GM12878 (cell line): Measurements from ENCODE around the gene SLC25A42. TPM values are rescaled to one million over a fixed set of nuclear protein-coding genes. Genes with fewer than 3 reads are reported as not detected.

Experiments used
- ATF7 ChIP-seq: fragments of 450-650 bp; IDR thresholded peaks from 2 replicates; pipeline ENCODE4 v1.6.1; 2016; ENCODE audit warnings: low read depth, mild to moderate bottlenecking
- CREM ChIP-seq: IDR thresholded peaks from 2 replicates; pipeline ENCODE4 v1.6.1; 2014; ENCODE audit warnings: antibody characterized with exemption, low read depth
- DPF2 ChIP-seq: fragments of 450-650 bp; IDR thresholded peaks from 2 replicates; pipeline ENCODE4 v1.6.1; 2017; ENCODE audit warnings: mild to moderate bottlenecking
- EZH2 ChIP-seq: IDR thresholded peaks from 2 replicates; pipeline ENCODE4 v1.6.1; 2012; ENCODE audit warnings: low read depth, mild to moderate bottlenecking, control low read depth, inconsistent platforms, low read length, borderline replicate concordance; ENCODE audit not compliant: control insufficient read depth
- GATAD2B ChIP-seq: fragments of 450-650 bp; conservative IDR thresholded peaks from 2 replicates; pipeline ENCODE4 v1.6.1; 2017; ENCODE audit warnings: low read depth, mild to moderate bottlenecking, moderate library complexity
- JUNB ChIP-seq: IDR thresholded peaks from 2 replicates; pipeline ENCODE4 v1.6.1; 2016; ENCODE audit warnings: antibody characterized with exemption, mild to moderate bottlenecking
- KDM1A ChIP-seq: fragments of 200-600 bp; sonication (generic); IDR thresholded peaks from 2 replicates; pipeline ENCODE4 v1.6.1; 2016; ENCODE audit warnings: borderline replicate concordance
- MEF2A ChIP-seq: IDR thresholded peaks from 2 replicates; pipeline ENCODE4 v1.6.1; 2011; ENCODE audit warnings: low read depth, mild to moderate bottlenecking, low read length, moderate library complexity; ENCODE audit not compliant: insufficient read depth
- NR2F1 ChIP-seq: fragments of 450-650 bp; conservative IDR thresholded peaks from 2 replicates; pipeline ENCODE4 v1.6.1; 2017; ENCODE audit warnings: mild to moderate bottlenecking
- POLR2AphosphoS5 ChIP-seq: IDR thresholded peaks from 2 replicates; pipeline ENCODE4 v1.6.1; 2011; ENCODE audit warnings: mild to moderate bottlenecking, low read length, inconsistent platforms
- SMARCA5 ChIP-seq: fragments of 450-650 bp; IDR thresholded peaks from 2 replicates; pipeline ENCODE4 v1.6.1; 2017; ENCODE audit warnings: mild to moderate bottlenecking
- SUPT20H ChIP-seq: IDR thresholded peaks from 2 replicates; pipeline ENCODE4 v1.6.1; 2011; ENCODE audit warnings: low read depth, mild to moderate bottlenecking, low read length, moderate library complexity, borderline replicate concordance; ENCODE audit not compliant: control insufficient read depth
- WRNIP1 ChIP-seq: IDR thresholded peaks from 2 replicates; pipeline ENCODE4 v1.6.1; 2011; ENCODE audit warnings: low read depth, low read length, improper control_type of control experiment, borderline replicate concordance
- ZNF384 ChIP-seq: IDR thresholded peaks from 2 replicates; pipeline ENCODE4 v1.6.1; 2012; ENCODE audit warnings: low read depth, mild to moderate bottlenecking, low read length, improper control_type of control experiment, borderline replicate concordance
- ZZZ3 ChIP-seq: IDR thresholded peaks from 2 replicates; pipeline ENCODE4 v1.6.1; 2011; ENCODE audit warnings: low read depth; ENCODE audit not compliant: control insufficient read depth, insufficient read length
- polyA plus RNA-seq, 11 experiments: library from polyadenylated mRNA; depleted of rRNA in 4 of 11; unstranded in 6 of 11; stranded (reverse) in 5 of 11; fragments of >200 nt; fragmentation: Nextera tagmentation in 4 of 11; fragmentation: Illumina TruSeq in 1 of 11; extraction: Ambion mirVana in 4 of 11; extraction: Trizol in 1 of 11; gene quantifications; 1 replicate in 1 of 11; 2 replicates in 10 of 11; pipeline versions ENCODE4 v1.2.1 to v1.2.3, GENCODE V29; 2011 to 2016; ENCODE audit warnings: inconsistent platforms in 2 of 11, missing spikeins in 2 of 11, low read depth in 1 of 11
- total RNA-seq, 4 experiments: library from RNA; depleted of rRNA in 3 of 4; stranded (reverse); fragments of >200 nt in 3 of 4; fragmentation: Illumina TruSeq in 1 of 4; extraction: Trizol in 1 of 4; gene quantifications; 2 replicates each; pipeline versions ENCODE4 v1.2.1 to v1.2.3, GENCODE V29; 2013 to 2021
- TF ChIP-seq, protein P1 (sequence below): fragments of 450-650 bp; conservative IDR thresholded peaks from 2 replicates; pipeline ENCODE4 v1.6.1; 2017; ENCODE audit warnings: mild to moderate bottlenecking, moderate library complexity
- TF ChIP-seq, protein P2 (sequence below): IDR thresholded peaks from 2 replicates; pipeline ENCODE4 v1.6.1; 2012; ENCODE audit warnings: low read depth, low read length, improper control_type of control experiment
- TF ChIP-seq, protein P3 (sequence below): fragments of 450-650 bp; IDR thresholded peaks from 2 replicates; pipeline ENCODE4 v1.6.1; 2017; ENCODE audit warnings: mild to moderate bottlenecking
- TF ChIP-seq, protein P4 (sequence below): fragments of 150-350 bp; IDR thresholded peaks from 2 replicates; pipeline ENCODE4 v1.6.1; 2016; ENCODE audit warnings: low read depth, low read length
- TF ChIP-seq, protein P5 (sequence below): IDR thresholded peaks from 2 replicates; pipeline ENCODE4 v1.6.1; 2011; ENCODE audit warnings: low read depth, low read length, improper control_type of control experiment, borderline replicate concordance

The SLC25A42 gene
- total and polyA plus RNA-seq, 10 of the 15 experiments (the other 5 are each of a cell fraction or from before 2014, with no cell fraction given), result 0.24 to 19.2 (median 9.6) TPM

DNA sequence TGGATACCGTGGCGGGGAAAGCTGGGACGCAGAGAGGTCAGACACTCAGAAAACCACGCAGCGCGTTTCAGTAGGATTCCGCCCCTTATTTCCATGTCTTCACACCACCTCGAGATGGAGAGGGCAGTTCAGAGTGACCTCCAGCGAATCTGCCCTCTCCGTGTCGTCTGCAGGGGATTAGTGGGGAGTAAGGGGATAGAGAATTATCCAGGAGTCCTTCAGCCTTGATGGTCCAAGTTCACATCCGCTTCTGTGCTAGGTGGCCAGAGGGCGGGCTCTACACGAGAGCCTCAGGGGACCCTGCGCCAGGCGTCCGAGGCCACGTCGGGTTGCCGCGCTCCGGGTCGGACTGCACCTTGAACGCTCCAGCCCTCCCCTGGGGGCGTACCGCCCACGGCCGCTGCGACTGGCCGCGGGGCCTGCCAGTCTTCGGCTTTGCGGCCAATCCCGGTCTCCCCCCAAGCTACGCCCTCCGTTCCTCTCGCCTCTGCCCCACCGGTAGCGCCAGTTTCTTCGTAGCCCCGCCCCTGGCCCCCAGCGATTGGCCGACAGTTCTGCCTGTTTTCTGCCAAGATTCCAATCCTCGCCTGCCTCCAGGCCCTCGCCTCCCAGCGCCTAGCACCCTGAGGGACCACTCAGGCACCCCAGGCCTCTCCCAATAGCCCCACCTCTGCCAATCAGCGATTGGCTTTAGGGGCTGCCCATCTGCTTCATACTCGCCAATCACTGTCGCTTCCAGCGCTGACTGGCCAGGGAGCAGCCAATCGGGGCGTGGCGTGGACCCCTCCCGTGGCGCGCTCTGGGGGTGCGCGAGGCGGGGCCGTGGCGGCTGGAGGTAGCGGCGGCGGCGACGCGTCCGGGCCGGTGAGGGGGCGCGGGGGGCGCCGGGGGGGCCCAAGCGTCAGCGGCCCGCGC, at the start of gene SLC25A42 (continued):
- TF ChIP-seq DPF2, result peak; percentile 100
- no peak for TF ChIP-seq MEF2A
- TF ChIP-seq, protein P1, sequence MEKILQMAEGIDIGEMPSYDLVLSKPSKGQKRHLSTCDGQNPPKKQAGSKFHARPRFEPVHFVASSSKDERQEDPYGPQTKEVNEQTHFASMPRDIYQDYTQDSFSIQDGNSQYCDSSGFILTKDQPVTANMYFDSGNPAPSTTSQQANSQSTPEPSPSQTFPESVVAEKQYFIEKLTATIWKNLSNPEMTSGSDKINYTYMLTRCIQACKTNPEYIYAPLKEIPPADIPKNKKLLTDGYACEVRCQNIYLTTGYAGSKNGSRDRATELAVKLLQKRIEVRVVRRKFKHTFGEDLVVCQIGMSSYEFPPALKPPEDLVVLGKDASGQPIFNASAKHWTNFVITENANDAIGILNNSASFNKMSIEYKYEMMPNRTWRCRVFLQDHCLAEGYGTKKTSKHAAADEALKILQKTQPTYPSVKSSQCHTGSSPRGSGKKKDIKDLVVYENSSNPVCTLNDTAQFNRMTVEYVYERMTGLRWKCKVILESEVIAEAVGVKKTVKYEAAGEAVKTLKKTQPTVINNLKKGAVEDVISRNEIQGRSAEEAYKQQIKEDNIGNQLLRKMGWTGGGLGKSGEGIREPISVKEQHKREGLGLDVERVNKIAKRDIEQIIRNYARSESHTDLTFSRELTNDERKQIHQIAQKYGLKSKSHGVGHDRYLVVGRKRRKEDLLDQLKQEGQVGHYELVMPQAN, result peak; percentile 45
- TF ChIP-seq, protein P2, sequence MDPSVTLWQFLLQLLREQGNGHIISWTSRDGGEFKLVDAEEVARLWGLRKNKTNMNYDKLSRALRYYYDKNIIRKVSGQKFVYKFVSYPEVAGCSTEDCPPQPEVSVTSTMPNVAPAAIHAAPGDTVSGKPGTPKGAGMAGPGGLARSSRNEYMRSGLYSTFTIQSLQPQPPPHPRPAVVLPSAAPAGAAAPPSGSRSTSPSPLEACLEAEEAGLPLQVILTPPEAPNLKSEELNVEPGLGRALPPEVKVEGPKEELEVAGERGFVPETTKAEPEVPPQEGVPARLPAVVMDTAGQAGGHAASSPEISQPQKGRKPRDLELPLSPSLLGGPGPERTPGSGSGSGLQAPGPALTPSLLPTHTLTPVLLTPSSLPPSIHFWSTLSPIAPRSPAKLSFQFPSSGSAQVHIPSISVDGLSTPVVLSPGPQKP, result 0 out of 2 replicates have a peak, but pooled peaks have one; percentile 57
- TF ChIP-seq, protein P3, sequence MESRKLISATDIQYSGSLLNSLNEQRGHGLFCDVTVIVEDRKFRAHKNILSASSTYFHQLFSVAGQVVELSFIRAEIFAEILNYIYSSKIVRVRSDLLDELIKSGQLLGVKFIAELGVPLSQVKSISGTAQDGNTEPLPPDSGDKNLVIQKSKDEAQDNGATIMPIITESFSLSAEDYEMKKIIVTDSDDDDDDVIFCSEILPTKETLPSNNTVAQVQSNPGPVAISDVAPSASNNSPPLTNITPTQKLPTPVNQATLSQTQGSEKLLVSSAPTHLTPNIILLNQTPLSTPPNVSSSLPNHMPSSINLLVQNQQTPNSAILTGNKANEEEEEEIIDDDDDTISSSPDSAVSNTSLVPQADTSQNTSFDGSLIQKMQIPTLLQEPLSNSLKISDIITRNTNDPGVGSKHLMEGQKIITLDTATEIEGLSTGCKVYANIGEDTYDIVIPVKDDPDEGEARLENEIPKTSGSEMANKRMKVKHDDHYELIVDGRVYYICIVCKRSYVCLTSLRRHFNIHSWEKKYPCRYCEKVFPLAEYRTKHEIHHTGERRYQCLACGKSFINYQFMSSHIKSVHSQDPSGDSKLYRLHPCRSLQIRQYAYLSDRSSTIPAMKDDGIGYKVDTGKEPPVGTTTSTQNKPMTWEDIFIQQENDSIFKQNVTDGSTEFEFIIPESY, result no peak; the same call in 1 of the 2 replicates
- peak; percentile 46; the same call in 1 of the 2 replicates for TF ChIP-seq CREM
- TF ChIP-seq, protein P4, sequence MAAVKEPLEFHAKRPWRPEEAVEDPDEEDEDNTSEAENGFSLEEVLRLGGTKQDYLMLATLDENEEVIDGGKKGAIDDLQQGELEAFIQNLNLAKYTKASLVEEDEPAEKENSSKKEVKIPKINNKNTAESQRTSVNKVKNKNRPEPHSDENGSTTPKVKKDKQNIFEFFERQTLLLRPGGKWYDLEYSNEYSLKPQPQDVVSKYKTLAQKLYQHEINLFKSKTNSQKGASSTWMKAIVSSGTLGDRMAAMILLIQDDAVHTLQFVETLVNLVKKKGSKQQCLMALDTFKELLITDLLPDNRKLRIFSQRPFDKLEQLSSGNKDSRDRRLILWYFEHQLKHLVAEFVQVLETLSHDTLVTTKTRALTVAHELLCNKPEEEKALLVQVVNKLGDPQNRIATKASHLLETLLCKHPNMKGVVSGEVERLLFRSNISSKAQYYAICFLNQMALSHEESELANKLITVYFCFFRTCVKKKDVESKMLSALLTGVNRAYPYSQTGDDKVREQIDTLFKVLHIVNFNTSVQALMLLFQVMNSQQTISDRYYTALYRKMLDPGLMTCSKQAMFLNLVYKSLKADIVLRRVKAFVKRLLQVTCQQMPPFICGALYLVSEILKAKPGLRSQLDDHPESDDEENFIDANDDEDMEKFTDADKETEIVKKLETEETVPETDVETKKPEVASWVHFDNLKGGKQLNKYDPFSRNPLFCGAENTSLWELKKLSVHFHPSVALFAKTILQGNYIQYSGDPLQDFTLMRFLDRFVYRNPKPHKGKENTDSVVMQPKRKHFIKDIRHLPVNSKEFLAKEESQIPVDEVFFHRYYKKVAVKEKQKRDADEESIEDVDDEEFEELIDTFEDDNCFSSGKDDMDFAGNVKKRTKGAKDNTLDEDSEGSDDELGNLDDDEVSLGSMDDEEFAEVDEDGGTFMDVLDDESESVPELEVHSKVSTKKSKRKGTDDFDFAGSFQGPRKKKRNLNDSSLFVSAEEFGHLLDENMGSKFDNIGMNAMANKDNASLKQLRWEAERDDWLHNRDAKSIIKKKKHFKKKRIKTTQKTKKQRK, result peak; percentile 94
- TF ChIP-seq POLR2AphosphoS5, result peak; percentile 65
- TF ChIP-seq SMARCA5, result no peak; the same call in none of the 2 replicates
- no peak for TF ChIP-seq ZNF384
- peak; percentile 79 for TF ChIP-seq GATAD2B
- no peak for TF ChIP-seq JUNB
- peak; percentile 55; the same call in 1 of the 2 replicates for TF ChIP-seq NR2F1
- no peak for TF ChIP-seq ATF7
- no peak for TF ChIP-seq WRNIP1
- TF ChIP-seq, protein P5, sequence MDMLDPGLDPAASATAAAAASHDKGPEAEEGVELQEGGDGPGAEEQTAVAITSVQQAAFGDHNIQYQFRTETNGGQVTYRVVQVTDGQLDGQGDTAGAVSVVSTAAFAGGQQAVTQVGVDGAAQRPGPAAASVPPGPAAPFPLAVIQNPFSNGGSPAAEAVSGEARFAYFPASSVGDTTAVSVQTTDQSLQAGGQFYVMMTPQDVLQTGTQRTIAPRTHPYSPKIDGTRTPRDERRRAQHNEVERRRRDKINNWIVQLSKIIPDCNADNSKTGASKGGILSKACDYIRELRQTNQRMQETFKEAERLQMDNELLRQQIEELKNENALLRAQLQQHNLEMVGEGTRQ, result no peak; the same call in 1 of the 2 replicates
- no peak for TF ChIP-seq ZZZ3
- TF ChIP-seq KDM1A, result no peak
- TF ChIP-seq SUPT20H, result no peak
- no peak for TF ChIP-seq EZH2
